HL-60 (cell line): ENCODE measurements around the gene COL4A2.
A peak's percentile ranks its signal among the peaks of the same experiment; 100 is the strongest.

Source experiments
- DNase-seq, 2 experiments: peaks; one replicate each; pipeline ENCODE4 v3.0.0-alpha.2; 2010 to 2020; ENCODE audit warnings: low read depth in 1 of 2, low spot score in 1 of 2
- H3K27ac ChIP-seq: fragments of 250-450 bp; sonication (Bioruptor Pico); replicated peaks from 2 replicates; pipeline ENCODE4 v1.5.1; 2020; ENCODE audit warnings: mild to moderate bottlenecking, moderate library complexity
- H3K27me3 ChIP-seq: fragments of 250-450 bp; sonication (Bioruptor Pico); 2 replicates; pipeline ENCODE4 v1.5.1; 2021; ENCODE audit warnings: mild to moderate bottlenecking, moderate library complexity; ENCODE audit not compliant: insufficient read depth, poor library complexity, severe bottlenecking
- H3K4me3 ChIP-seq: replicated peaks from 2 replicates; pipeline ENCODE4 v1.5.1; 2011; ENCODE audit warnings: mild to moderate bottlenecking, control low read depth, low read length; ENCODE audit not compliant: insufficient read depth
- GABPA ChIP-seq: IDR thresholded peaks from 2 replicates; pipeline ENCODE4 v1.6.1; 2012; ENCODE audit warnings: low read depth
- POLR2AphosphoS5 ChIP-seq: IDR thresholded peaks from 2 replicates; pipeline ENCODE4 v1.6.1; 2012; ENCODE audit warnings: low read depth
- SPI1 ChIP-seq: IDR thresholded peaks from 2 replicates; pipeline ENCODE4 v1.6.1; 2012; ENCODE audit warnings: low read depth, mild to moderate bottlenecking, borderline replicate concordance
- TF ChIP-seq, protein P1 (sequence below): IDR thresholded peaks from 2 replicates; pipeline ENCODE4 v1.6.1; 2012; ENCODE audit warnings: low read depth; ENCODE audit not compliant: insufficient replicate concordance
- TF ChIP-seq, protein P2 (sequence below): IDR thresholded peaks from one replicate; pipeline ENCODE4 v1.5.1; 2011; ENCODE audit warnings: low read length, control low read depth, inconsistent platforms; ENCODE audit not compliant: insufficient read depth

Gene COL4A2

DNA sequence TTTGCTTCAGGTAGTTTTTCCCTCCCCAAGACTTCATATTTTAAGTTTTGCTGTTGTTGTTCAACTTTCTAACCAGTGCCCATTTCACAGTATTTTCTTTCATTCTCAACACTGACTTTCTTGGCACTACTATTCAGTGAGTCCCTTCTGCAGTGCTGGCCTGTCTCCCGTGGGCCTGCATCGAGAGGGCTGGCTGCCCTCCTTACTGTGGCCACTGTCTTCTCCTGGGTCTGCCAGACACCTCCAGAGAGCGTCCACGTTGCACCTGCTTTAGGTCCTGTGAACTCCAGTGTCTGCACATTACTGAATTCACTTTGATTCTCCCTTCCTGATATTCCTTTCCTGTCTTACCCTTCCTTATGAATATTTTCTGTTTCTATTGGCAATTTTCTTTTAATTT lies 27.4 kb upstream of the COL4A2 start:
- TF ChIP-seq GABPA = no peak
- TF ChIP-seq SPI1 = no peak
- TF ChIP-seq, protein P1, sequence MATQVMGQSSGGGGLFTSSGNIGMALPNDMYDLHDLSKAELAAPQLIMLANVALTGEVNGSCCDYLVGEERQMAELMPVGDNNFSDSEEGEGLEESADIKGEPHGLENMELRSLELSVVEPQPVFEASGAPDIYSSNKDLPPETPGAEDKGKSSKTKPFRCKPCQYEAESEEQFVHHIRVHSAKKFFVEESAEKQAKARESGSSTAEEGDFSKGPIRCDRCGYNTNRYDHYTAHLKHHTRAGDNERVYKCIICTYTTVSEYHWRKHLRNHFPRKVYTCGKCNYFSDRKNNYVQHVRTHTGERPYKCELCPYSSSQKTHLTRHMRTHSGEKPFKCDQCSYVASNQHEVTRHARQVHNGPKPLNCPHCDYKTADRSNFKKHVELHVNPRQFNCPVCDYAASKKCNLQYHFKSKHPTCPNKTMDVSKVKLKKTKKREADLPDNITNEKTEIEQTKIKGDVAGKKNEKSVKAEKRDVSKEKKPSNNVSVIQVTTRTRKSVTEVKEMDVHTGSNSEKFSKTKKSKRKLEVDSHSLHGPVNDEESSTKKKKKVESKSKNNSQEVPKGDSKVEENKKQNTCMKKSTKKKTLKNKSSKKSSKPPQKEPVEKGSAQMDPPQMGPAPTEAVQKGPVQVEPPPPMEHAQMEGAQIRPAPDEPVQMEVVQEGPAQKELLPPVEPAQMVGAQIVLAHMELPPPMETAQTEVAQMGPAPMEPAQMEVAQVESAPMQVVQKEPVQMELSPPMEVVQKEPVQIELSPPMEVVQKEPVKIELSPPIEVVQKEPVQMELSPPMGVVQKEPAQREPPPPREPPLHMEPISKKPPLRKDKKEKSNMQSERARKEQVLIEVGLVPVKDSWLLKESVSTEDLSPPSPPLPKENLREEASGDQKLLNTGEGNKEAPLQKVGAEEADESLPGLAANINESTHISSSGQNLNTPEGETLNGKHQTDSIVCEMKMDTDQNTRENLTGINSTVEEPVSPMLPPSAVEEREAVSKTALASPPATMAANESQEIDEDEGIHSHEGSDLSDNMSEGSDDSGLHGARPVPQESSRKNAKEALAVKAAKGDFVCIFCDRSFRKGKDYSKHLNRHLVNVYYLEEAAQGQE = no peak
- TF ChIP-seq, protein P2, sequence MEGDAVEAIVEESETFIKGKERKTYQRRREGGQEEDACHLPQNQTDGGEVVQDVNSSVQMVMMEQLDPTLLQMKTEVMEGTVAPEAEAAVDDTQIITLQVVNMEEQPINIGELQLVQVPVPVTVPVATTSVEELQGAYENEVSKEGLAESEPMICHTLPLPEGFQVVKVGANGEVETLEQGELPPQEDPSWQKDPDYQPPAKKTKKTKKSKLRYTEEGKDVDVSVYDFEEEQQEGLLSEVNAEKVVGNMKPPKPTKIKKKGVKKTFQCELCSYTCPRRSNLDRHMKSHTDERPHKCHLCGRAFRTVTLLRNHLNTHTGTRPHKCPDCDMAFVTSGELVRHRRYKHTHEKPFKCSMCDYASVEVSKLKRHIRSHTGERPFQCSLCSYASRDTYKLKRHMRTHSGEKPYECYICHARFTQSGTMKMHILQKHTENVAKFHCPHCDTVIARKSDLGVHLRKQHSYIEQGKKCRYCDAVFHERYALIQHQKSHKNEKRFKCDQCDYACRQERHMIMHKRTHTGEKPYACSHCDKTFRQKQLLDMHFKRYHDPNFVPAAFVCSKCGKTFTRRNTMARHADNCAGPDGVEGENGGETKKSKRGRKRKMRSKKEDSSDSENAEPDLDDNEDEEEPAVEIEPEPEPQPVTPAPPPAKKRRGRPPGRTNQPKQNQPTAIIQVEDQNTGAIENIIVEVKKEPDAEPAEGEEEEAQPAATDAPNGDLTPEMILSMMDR = no peak
- TF ChIP-seq POLR2AphosphoS5 = no peak
- no peak overlapping the region for H3K4me3 ChIP-seq

DNA sequence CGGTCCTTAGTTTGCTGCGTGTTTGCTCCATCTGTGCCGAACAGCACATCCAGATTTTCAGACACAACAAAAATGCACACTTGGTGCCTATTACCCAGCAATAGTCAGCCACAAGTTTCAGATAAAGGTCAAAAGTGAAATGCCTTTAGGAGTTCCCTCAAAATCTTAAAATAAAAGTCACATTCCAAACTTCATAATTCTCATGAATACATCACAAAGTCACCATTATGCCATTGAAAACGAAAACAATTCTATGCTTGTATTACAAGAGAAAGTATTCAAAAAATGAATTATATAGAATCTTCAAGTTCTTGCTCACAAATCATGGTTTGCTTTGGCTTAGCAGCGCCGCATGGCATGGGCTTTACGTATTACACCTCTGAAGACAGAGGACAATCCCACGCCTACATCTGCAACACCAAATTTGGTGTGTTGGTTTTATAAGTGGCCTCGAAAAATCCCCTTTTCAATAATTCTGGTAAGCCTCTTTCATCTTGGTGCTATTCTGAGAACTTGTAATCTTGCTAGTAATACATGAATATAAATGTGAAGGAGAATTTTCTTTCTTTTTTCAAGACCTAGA lies 26.8 kb upstream of the COL4A2 start:
- Histone ChIP-seq H3K27ac (no peak overlapping the region), H3K4me3 (no peak overlapping the region), H3K27me3 (peaks cover 3% of the 10 kb centered on the region)
- DNase-seq = no peak
- TF ChIP-seq, protein P1 = no peak
- no peak for TF ChIP-seq POLR2AphosphoS5
- TF ChIP-seq SPI1 = no peak
- TF ChIP-seq, protein P2 = no peak
- no peak for TF ChIP-seq GABPA

More for the DNA sequence above, 27.4 kb upstream of the COL4A2 start:
- H3K27me3 ChIP-seq = peaks cover 3% of the 10 kb centered on the region
- DNase-seq = no peak
- H3K27ac ChIP-seq = no peak overlapping the region

DNA sequence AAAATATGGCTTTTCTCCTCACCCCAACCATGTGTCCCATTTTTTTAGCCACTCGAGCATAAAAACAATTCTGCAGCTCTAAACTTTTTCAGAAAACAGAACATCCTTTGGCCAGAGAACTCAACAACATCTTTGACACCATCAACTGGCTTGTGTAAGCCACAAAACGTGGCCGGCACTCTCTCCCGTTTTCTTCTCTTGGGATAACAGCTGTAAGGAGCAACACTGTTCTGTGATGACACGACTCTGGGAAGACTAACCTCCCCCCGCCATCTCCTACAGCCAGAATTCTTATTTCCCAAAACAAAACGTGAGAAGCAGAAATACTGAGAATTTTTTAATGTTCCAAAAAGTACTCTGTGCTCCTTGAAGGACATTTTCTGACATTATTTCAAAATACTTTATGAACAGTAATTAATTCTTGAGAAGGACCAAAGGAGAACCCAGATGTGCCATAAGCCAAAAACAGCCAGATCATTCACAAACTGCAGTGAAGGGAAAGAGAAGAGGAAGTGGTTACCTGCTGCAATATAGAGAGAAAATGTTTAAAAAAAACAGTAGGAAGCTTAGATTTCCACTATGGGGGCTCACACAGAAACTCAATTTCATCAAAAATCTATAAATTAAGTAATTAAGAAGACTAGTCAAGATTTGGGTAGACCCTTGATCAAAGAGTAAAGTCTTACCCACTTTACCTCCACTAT lies 25.9 kb upstream of the COL4A2 start:
- DNase-seq = no peak
- H3K27me3 ChIP-seq = peaks cover 4% of the 10 kb centered on the region
- no peak overlapping the region for H3K27ac ChIP-seq
- TF ChIP-seq, protein P1 = no peak
- TF ChIP-seq SPI1 = peak; percentile 81
- no peak overlapping the region for H3K4me3 ChIP-seq
